NCI-H2107 (cell line): ENCODE data around the gene ZBTB46.

Experiments used
- DNase-seq: peaks from one replicate; lab custom pipeline; 2025; lab: John Stamatoyannopoulos, UW

The ZBTB46 gene

GRCh38 chr20:63705232-63706026 is 125.6 kb downstream of the ZBTB46 start:
- no peak for DNase-seq

GRCh38 chr20:63704749-63705117 is 126.3 kb downstream of the ZBTB46 start:
- no peak for DNase-seq

DNA sequence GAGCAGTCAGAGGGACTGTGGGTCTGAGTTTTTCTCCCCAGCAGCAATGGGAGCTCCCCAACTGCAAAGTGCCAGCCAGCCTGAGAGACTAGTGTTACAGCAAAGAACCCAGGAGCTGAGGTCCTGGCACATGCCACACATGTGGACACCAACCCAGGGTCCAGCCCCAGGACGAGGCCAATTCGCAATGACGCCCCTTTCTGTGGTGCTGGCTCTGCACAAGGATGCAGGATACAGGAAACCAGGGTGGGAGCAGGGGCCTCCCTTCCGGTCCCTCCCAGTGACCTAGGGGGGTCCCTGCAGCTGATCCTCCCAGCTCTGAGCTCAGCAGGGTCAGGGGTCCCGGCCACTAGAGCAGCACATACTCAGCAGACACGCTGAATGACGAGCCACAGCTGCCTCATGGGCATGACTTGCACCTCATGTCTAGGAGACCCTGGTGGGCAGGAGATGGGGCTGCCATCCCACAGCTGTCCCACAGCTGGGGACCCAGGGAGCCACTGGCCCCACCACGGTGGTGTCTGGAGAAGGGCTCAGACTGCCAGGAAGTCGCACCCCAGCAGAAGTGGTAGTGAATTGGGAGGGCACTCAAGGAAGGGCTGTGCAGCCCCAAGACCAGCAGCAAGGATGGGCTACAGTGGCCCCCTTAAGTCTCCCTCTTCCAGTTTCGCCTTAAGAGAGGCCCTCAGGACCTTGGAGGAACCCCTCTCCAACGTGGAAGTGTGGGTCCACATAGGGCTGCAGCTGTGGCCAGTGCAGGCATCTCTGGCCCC is 126.9 kb downstream of the ZBTB46 start:
- DNase-seq = no peak

- no peak for DNase-seq
Measured at GRCh38 chr20:63703471-63703975, 127.5 kb downstream of the ZBTB46 start.

GRCh38 chr20:63702751-63703470 is 128.2 kb downstream of the ZBTB46 start:
- DNase-seq = no peak

GRCh38 chr20:63702036-63702665 is 128.9 kb downstream of the ZBTB46 start:
- no peak for DNase-seq

- DNase-seq = no peak
Measured at GRCh38 chr20:63701329-63702035, 129.6 kb downstream of the ZBTB46 start.

- DNase-seq = no peak
Measured at GRCh38 chr20:63701051-63701328, 130.1 kb downstream of the ZBTB46 start.

- no peak for DNase-seq
Measured at GRCh38 chr20:63700199-63701050, 130.6 kb downstream of the ZBTB46 start.

DNA sequence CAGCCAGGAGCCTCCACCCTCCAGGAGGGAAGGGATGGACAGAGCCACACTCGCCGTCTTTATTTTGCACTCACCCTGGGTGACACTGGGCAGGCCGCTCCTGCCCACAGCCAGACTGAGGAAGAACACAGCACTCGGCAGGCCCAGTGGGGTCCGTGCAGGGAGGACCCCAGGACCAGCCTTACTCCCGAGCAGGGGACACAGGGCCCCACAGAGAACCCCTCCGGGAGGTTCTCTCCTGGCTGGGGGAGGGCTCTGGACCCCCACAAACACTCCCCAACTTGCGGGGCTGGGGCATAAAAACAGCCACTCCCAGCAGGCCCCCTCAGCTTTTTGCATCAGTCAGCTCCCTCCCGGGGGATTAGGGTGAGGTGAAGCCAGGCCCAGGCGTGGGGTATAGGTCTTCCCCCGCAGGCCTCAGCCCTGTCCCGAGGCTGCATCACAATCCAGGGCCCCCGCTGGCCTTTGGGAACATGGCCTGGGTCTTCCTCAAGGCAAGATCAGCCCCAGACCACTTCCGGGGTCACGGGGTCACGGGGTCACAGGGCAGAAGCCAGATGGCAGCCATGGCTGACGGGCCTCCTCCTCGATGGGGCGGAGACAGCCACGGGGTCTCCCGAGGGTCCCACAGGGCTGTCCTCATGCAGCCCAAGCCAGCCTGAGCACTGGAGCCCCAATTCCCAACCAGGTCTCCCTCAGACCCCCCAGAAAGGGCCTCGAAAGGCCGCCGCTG is 131.4 kb downstream of the ZBTB46 start:
- DNase-seq = no peak

DNA sequence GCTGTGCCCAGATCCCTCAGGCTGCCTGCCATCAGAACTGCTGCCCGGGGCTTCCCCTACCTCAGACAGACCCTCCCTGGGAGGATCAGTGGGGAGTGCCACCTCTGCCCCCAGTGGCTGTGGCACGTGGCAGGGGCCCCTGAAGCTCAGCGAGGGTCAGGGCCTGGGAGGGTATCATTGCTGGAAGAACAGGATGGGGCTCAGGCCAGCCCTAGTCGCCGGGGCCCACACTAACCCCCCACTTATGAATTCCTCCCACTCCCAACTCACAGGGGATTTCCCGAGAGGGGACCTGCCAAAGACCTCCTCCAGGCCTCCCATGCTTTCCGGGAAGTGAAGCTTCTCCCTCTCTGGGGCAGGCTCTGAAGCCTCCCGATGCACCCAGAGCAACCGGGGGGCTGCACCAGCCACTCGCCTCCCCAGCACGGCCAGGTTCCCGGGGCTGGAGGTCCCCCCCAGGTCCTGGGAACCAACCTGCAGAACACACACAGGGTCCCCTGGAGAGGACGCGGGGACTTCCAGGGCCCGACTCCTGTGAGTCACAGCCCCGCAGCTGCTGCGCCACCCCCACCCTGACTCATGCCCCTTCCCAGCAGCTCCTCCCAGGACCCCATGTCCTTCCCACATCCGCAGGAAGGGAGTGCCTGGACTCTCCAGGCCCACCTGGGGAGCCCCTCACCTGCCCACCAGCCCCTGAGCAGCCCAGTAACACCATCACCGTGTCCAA is 132.2 kb downstream of the ZBTB46 start:
- no peak for DNase-seq

- no peak for DNase-seq
Measured at GRCh38 chr20:63697868-63698545, 133.1 kb downstream of the ZBTB46 start.

- no peak for DNase-seq
Measured at GRCh38 chr20:63697357-63697867, 133.7 kb downstream of the ZBTB46 start.

GRCh38 chr20:63696628-63697356 is 134.3 kb downstream of the ZBTB46 start, which contains the start of gene TNFRSF6B:
Gene TNFRSF6B (plus strand): TSS chr20:63696652. CDS start chr20:63696768, 116 bp downstream.
- no peak for DNase-seq

GRCh38 chr20:63696306-63696627 is 134.8 kb downstream of the ZBTB46 start:
- no peak for DNase-seq

GRCh38 chr20:63695424-63696305 is 135.4 kb downstream of the ZBTB46 start:
- DNase-seq = no peak
